PFSK-1 (cell line): ENCODE measurements around the gene EGLN3.

ENCODE experiments used
- FOXP2 ChIP-seq: optimal IDR thresholded peaks from 2 replicates; pipeline ENCODE3; 2011; ENCODE audit warnings: borderline replicate concordance, control low read depth, inconsistent platforms; ENCODE audit not compliant: insufficient read depth; ENCODE audit errors: extremely low read length, extremely low read depth
- POLR2AphosphoS5 ChIP-seq: IDR thresholded peaks from 2 replicates; pipeline ENCODE4 v1.6.1; 2012; ENCODE audit warnings: low read depth, mild to moderate bottlenecking, control low read depth, low read length, moderate library complexity
- SIN3A ChIP-seq: IDR thresholded peaks from 2 replicates; pipeline ENCODE4 v1.6.1; 2012; ENCODE audit warnings: mild to moderate bottlenecking, low read length, moderate library complexity, borderline replicate concordance; ENCODE audit not compliant: insufficient read depth
- TAF1 ChIP-seq: IDR thresholded peaks from 2 replicates; pipeline ENCODE4 v1.6.1; 2012; ENCODE audit warnings: low read length, control low read depth, borderline replicate concordance; ENCODE audit not compliant: insufficient read depth
- TF ChIP-seq, protein P1 (sequence below), 2 experiments: IDR thresholded peaks; 2 replicates each; pipeline versions ENCODE4 v1.6.1 to v1.8.0; 2011 to 2012; ENCODE audit warnings: low read depth in 2 of 2, low read length in 2 of 2, control low read depth in 1 of 2, inconsistent platforms in 1 of 2, mild to moderate bottlenecking in 1 of 2, moderate library complexity in 1 of 2; ENCODE audit not compliant: insufficient read depth in 1 of 2

DNA sequence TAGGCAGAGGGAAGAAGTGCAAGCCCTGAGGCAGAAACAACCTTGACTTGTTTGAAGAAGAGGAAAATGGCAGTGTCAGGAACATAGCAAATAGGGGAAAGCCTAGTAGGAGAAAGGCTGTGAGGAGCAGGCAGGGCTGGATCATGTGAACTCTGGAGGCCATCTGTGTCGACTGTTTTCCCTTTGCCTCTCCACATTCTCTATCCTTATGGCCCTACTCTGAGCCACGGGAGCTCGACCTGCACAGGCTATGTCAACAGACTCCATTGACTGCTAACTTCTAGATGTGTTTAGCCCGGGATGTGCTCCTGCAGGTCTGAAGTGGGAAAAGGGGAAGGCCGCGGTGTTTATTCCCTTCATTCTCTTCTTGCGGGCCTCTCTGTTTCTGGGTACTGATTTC lies 35.2 kb downstream of the EGLN3 start:
- TF ChIP-seq FOXP2 = no peak
- no peak for TF ChIP-seq SIN3A
- TF ChIP-seq POLR2AphosphoS5 = no peak
- TF ChIP-seq TAF1 = no peak
- TF ChIP-seq, protein P1, sequence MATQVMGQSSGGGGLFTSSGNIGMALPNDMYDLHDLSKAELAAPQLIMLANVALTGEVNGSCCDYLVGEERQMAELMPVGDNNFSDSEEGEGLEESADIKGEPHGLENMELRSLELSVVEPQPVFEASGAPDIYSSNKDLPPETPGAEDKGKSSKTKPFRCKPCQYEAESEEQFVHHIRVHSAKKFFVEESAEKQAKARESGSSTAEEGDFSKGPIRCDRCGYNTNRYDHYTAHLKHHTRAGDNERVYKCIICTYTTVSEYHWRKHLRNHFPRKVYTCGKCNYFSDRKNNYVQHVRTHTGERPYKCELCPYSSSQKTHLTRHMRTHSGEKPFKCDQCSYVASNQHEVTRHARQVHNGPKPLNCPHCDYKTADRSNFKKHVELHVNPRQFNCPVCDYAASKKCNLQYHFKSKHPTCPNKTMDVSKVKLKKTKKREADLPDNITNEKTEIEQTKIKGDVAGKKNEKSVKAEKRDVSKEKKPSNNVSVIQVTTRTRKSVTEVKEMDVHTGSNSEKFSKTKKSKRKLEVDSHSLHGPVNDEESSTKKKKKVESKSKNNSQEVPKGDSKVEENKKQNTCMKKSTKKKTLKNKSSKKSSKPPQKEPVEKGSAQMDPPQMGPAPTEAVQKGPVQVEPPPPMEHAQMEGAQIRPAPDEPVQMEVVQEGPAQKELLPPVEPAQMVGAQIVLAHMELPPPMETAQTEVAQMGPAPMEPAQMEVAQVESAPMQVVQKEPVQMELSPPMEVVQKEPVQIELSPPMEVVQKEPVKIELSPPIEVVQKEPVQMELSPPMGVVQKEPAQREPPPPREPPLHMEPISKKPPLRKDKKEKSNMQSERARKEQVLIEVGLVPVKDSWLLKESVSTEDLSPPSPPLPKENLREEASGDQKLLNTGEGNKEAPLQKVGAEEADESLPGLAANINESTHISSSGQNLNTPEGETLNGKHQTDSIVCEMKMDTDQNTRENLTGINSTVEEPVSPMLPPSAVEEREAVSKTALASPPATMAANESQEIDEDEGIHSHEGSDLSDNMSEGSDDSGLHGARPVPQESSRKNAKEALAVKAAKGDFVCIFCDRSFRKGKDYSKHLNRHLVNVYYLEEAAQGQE (IDR thresholded peaks at IDR 0.05; ENCODE audit: insufficient read depth in 1 of 2, low read depth in 2 of 2, low read length in 2 of 2) = no peak
